ENCODE measurements around the gene HS3ST5.
"Not testable (repeated sequence)": the region's sequence is repeated elsewhere in the genome, so short reads cannot be mapped to it uniquely, and the experiment has no call there.

Gene HS3ST5

GRCh38 chr6:114081730-114082129 is 261.1 kb downstream of the HS3ST5 start:
- no peak overlapping the region for H3K27ac ChIP-seq
- TF ChIP-seq, protein P1, sequence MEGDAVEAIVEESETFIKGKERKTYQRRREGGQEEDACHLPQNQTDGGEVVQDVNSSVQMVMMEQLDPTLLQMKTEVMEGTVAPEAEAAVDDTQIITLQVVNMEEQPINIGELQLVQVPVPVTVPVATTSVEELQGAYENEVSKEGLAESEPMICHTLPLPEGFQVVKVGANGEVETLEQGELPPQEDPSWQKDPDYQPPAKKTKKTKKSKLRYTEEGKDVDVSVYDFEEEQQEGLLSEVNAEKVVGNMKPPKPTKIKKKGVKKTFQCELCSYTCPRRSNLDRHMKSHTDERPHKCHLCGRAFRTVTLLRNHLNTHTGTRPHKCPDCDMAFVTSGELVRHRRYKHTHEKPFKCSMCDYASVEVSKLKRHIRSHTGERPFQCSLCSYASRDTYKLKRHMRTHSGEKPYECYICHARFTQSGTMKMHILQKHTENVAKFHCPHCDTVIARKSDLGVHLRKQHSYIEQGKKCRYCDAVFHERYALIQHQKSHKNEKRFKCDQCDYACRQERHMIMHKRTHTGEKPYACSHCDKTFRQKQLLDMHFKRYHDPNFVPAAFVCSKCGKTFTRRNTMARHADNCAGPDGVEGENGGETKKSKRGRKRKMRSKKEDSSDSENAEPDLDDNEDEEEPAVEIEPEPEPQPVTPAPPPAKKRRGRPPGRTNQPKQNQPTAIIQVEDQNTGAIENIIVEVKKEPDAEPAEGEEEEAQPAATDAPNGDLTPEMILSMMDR (IDR thresholded peaks at IDR 0.05; ENCODE audit: low read depth, low read length, missing control alignments), result no peak
- no peaks in the 10 kb centered on the region for H3K36me3 ChIP-seq (replicated peaks)
- no peak for DNase-seq
- in situ Hi-C loops (cut with HindIII; ENCODE audit: low pct_ligation_motif_present, low sequenced_read_pairs), result no loop called here
- no peaks in the 10 kb centered on the region for H3K27me3 ChIP-seq (replicated peaks)
- no peak overlapping the region for H3K4me3 ChIP-seq (ENCODE audit: low read depth, low read length)

GRCh38 chr6:114080891-114081510 is 261.8 kb downstream of the HS3ST5 start:
- Histone ChIP-seq H3K27me3 (replicated peaks) (no peaks in the 10 kb centered on the region), H3K36me3 (replicated peaks) (no peaks in the 10 kb centered on the region)
- no peak for DNase-seq

DNA sequence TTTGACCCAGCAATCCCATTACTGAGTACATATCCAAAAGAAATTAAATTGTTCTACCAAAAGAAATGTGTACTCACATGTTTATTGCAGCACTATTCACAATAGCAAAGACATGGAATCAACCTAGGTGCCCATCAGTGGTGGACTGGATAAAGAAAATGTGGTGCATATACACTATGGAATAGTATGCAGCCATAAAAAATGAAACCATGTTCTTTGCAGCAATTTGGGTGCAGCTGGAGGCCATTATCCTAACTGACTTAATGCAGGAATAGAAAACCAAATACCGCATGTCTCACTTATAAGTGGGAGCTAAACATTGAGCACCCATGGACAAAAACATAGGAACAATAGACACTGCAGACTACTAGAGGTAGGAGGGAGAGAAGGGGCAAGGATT is 262.4 kb downstream of the HS3ST5 start:
- in situ Hi-C loops (cut with HindIII; ENCODE audit: low pct_ligation_motif_present, low sequenced_read_pairs); H3K4me3 ChIP-seq (ENCODE audit: low read depth, low read length); H3K27ac ChIP-seq; DNase-seq; H3K27me3 ChIP-seq (replicated peaks); H3K36me3 ChIP-seq (replicated peaks): not testable (repeated sequence)

More at GRCh38 chr6:114080891-114081510, 261.8 kb downstream of the HS3ST5 start:
- Histone ChIP-seq H3K27ac (no peak overlapping the region), H3K4me3 (ENCODE audit: low read depth, low read length) (no peak overlapping the region)
- in situ Hi-C loops (cut with HindIII; ENCODE audit: low pct_ligation_motif_present, low sequenced_read_pairs), result no loop called here
- TF ChIP-seq, protein P1 (IDR thresholded peaks at IDR 0.05; ENCODE audit: low read depth, low read length, missing control alignments), result no peak

GRCh38 chr6:114075777-114076176 is 267.0 kb downstream of the HS3ST5 start:
- Histone ChIP-seq H3K27ac (no peak overlapping the region), H3K36me3 (replicated peaks) (no peaks in the 10 kb centered on the region), H3K4me3 (ENCODE audit: low read depth, low read length) (no peak overlapping the region), H3K27me3 (replicated peaks) (no peaks in the 10 kb centered on the region)
- TF ChIP-seq, protein P1 (IDR thresholded peaks at IDR 0.05; ENCODE audit: low read depth, low read length, missing control alignments), result no peak
- in situ Hi-C loops (cut with HindIII; ENCODE audit: low pct_ligation_motif_present, low sequenced_read_pairs), result no loop called here
- DNase-seq, result no peak

- Histone ChIP-seq H3K27ac (no peak overlapping the region), H3K4me3 (ENCODE audit: low read depth, low read length) (no peak overlapping the region), H3K36me3 (replicated peaks) (no peaks in the 10 kb centered on the region), H3K27me3 (replicated peaks) (no peaks in the 10 kb centered on the region)
- no peak for DNase-seq
- in situ Hi-C loops (cut with HindIII; ENCODE audit: low pct_ligation_motif_present, low sequenced_read_pairs), result no loop called here
- TF ChIP-seq, protein P1 (IDR thresholded peaks at IDR 0.05; ENCODE audit: low read depth, low read length, missing control alignments), result no peak
Measured at GRCh38 chr6:114075300-114075699, 267.5 kb downstream of the HS3ST5 start.

DNA sequence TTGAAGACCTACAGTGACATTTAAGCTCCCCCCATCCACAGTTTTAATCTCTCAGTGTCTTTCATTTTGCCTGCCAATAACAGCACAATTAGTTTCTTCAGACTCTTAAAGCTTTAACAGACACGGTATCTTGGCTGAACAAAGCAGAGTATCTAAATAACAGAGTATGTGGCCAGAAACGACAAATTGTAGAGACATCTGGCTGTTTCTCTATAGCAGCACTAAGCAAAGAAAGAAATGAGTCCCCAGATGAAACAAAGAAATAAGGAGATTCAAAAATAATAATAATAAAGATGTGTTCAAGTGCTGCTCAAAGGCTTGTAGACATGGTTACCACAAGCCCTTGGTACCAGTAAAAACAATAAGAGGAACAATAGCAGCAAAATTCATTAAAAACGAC is 274.1 kb downstream of the HS3ST5 start:
- TF ChIP-seq, protein P1 (IDR thresholded peaks at IDR 0.05; ENCODE audit: low read depth, low read length, missing control alignments), result no peak
- Histone ChIP-seq H3K27me3 (replicated peaks) (no peaks in the 10 kb centered on the region), H3K4me3 (ENCODE audit: low read depth, low read length) (no peak overlapping the region), H3K27ac (no peak overlapping the region), H3K36me3 (replicated peaks) (no peaks in the 10 kb centered on the region)
- DNase-seq, result no peak
- in situ Hi-C loops (cut with HindIII; ENCODE audit: low pct_ligation_motif_present, low sequenced_read_pairs), result no loop called here

Measured in brain microvascular endothelial cell (primary cell).